ENCODE results near the gene NMNAT2. TPM values are rescaled to one million over a fixed set of nuclear protein-coding genes. Genes with fewer than 3 reads are reported as not detected.

Gene NMNAT2
- total RNA-seq, 1 experiment from 2014 or later: not detected

DNA sequence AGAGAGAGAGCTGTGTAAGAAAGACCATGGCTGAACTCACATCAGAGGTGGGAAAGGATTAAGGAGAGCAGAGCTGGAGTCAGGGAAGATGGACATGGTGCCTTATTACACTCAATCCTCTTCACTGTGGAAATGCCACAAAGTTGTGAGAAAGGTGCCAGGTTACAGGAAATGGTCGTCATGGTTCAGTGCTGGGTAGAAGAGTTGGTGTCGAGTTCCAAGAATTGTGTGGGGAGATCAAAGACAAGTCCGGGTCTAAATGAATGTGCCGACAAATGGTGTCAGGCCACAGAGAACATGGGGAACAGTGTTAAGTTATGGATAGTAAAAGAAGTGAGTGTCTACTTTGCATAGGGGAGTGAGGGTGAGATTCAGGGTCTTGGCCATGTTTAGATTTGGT lies 191.2 kb downstream of the NMNAT2 start:
- Histone ChIP-seq H3K9me2 (ENCODE audit: insufficient read depth) (no peaks in the 10 kb centered on the region), H3K4me3 (replicated peaks in 1 of 2; ENCODE audit: low read depth in 1 of 2, low read length in 2 of 2) (no peak overlapping the region), H3K9ac (ENCODE audit: low read length) (no peak overlapping the region), H3K4me1 (ENCODE audit: control insufficient read depth in 1 of 2, insufficient read depth in 2 of 2, low read length in 2 of 2) (peaks cover 8 to 13% of the 10 kb centered on the region in 2 experiments; a peak in 2 of 4 replicates), H3K36me3 (ENCODE audit: control insufficient read depth in 1 of 2, insufficient read depth in 2 of 2, low read length in 2 of 2) (no peaks in the 10 kb centered on the region), H3K27ac (ENCODE audit: low read depth, low read length) (no peak overlapping the region), H3K79me2 (ENCODE audit: insufficient read depth, low read length) (no peaks in the 10 kb centered on the region), H3K4me2 (ENCODE audit: low read length) (peak overlapping the region; percentile 18; the same call in 1 of the 2 replicates), H2AFZ (ENCODE audit: low read depth, low read length, poor library complexity, severe bottlenecking) (no peak overlapping the region), H3K9me3 (ENCODE audit: control insufficient read depth in 1 of 2, insufficient read depth in 1 of 2, low read depth in 1 of 2, low read length in 2 of 2) (no peaks in the 10 kb centered on the region), H4K20me1 (ENCODE audit: insufficient read depth) (no peaks in the 10 kb centered on the region), H3K27me3 (ENCODE audit: insufficient read depth, low read length) (no peaks in the 10 kb centered on the region)
- intact Hi-C loops (cut with micrococcal nuclease): no loop called here
- TF ChIP-seq FOSL1 (IDR thresholded peaks at IDR 0.05; ENCODE audit: low read depth): no peak
- TF ChIP-seq TCF7L2 (IDR thresholded peaks at IDR 0.05; ENCODE audit: borderline replicate concordance, extremely low read depth, insufficient read depth, insufficient read length): peak; percentile 74
- ChIA-PET RAD21 (ENCODE audit: low non-redundant PET in 1 of 2, low total read pairs in 2 of 2, uncharacterized antibody in 2 of 2, unreplicated experiment in 2 of 2) (interaction anchor here (1.4 to 2.1 kb wide), 2 partner anchors 264 kb away, joined by 7 read pairs; no protein-coding TSS in a partner anchor), POLR2A (no interaction called here), CTCF (interaction anchor here (1.6 kb wide), 1 partner anchor 264 kb away, joined by 27 read pairs; no protein-coding TSS in a partner anchor)
- ATAC-seq (no peak), DNase-seq (ENCODE audit: low read depth, low spot score) (no peak)
- BruUV-seq (replicated peaks): no TSS peak

DNA sequence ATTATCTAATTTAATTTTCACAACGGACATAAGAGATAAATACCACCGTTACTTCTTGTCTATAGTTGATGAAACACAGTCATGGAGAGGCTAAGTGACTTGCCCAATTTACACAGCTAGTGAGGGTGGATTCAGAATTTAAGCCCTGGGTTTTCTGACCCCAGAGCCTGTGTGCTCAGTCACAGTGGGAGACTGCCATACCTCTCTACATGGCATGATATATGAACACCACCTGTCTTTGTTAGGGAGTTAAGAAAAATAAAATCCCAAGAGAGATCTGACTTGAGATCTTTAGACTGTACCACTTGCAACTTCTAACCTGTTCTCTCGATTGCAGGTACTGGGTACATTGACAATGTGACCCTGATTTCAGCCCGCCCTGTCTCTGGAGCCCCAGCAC lies 191.8 kb downstream of the NMNAT2 start:
- Histone ChIP-seq H3K9me3 (ENCODE audit: control insufficient read depth in 1 of 2, insufficient read depth in 1 of 2, low read depth in 1 of 2, low read length in 2 of 2) (no peaks in the 10 kb centered on the region), H3K79me2 (ENCODE audit: insufficient read depth, low read length) (no peaks in the 10 kb centered on the region), H3K27me3 (ENCODE audit: insufficient read depth, low read length) (no peaks in the 10 kb centered on the region), H3K4me2 (ENCODE audit: low read length) (no peak overlapping the region; the same call in 1 of the 2 replicates), H3K4me3 (replicated peaks in 1 of 2; ENCODE audit: low read depth in 1 of 2, low read length in 2 of 2) (no peak overlapping the region), H4K20me1 (ENCODE audit: insufficient read depth) (no peaks in the 10 kb centered on the region), H2AFZ (ENCODE audit: low read depth, low read length, poor library complexity, severe bottlenecking) (no peak overlapping the region), H3K9ac (ENCODE audit: low read length) (no peak overlapping the region), H3K4me1 (ENCODE audit: control insufficient read depth in 1 of 2, insufficient read depth in 2 of 2, low read length in 2 of 2) (peaks cover 8 to 13% of the 10 kb centered on the region in 2 experiments; a peak in 2 of 4 replicates), H3K36me3 (ENCODE audit: control insufficient read depth in 1 of 2, insufficient read depth in 2 of 2, low read length in 2 of 2) (no peaks in the 10 kb centered on the region), H3K9me2 (ENCODE audit: insufficient read depth) (no peaks in the 10 kb centered on the region), H3K27ac (ENCODE audit: low read depth, low read length) (no peak overlapping the region)
- DNase-seq (ENCODE audit: low read depth, low spot score): no peak
- CTCF ChIA-PET: interaction anchor here (1.6 kb wide), 1 partner anchor 9 kb away, joined by 17 read pairs; no protein-coding TSS in a partner anchor
- ATAC-seq: no peak
- POLR2A ChIA-PET: interaction anchor here (1.3 kb wide), 1 partner anchor 17 kb away, joined by 3 read pairs; no protein-coding TSS in a partner anchor
- intact Hi-C loops (cut with micrococcal nuclease): no loop called here
- RAD21 ChIA-PET (ENCODE audit: low non-redundant PET in 1 of 2, low total read pairs in 2 of 2, uncharacterized antibody in 2 of 2, unreplicated experiment in 2 of 2): no interaction called here
- BruUV-seq (replicated peaks): no TSS peak
- no peak for TF ChIP-seq POLR2A (IDR thresholded peaks at IDR 0.05; ENCODE audit: borderline replicate concordance, extremely low read depth, insufficient read depth, insufficient read length)
- no peak for TF ChIP-seq CEBPB (IDR thresholded peaks at IDR 0.05; ENCODE audit: low read depth)
- no peak for TF ChIP-seq SRF (IDR thresholded peaks at IDR 0.05; ENCODE audit: low read depth)
- TF ChIP-seq ZFX (IDR thresholded peaks at IDR 0.05): no peak
- TF ChIP-seq RAD21 (IDR thresholded peaks at IDR 0.05; ENCODE audit: low read depth): no peak
- no peak for TF ChIP-seq CBX3 (IDR thresholded peaks at IDR 0.05; ENCODE audit: low read depth)
- no peak for TF ChIP-seq POLR2AphosphoS5 (IDR thresholded peaks at IDR 0.05; ENCODE audit: low read depth, low read length)

Data from HCT116 (cell line).